Prostate gland (tissue), 2 donors: Measurements from ENCODE around the gene RNPEPL1. TPM values are rescaled to one million over a fixed set of nuclear protein-coding genes. Genes with fewer than 3 reads are reported as not detected.
A peak's percentile ranks its signal among the peaks of the same experiment; 100 is the strongest.
"Not testable (repeated sequence)": the region's sequence is repeated elsewhere in the genome, so short reads cannot be mapped to it uniquely, and the experiment has no call there.

Source experiments
- DNase-seq: peaks from one replicate; pipeline ENCODE4 v3.0.0-alpha.2; 2019; ENCODE audit warnings: low spot score
- H3K27ac ChIP-seq, 2 donors: fragments of 200-600 bp; sonication (generic); 2 replicates each; pipeline ENCODE4 v1.5.1; 2017 to 2019
- H3K27me3 ChIP-seq: fragments of 200-600 bp; sonication (generic); replicated peaks from 2 replicates; pipeline ENCODE4 v1.5.1; 2019; ENCODE audit not compliant: insufficient read depth
- H3K36me3 ChIP-seq, 2 donors: fragments of 200-600 bp; sonication (generic); 1 replicate in 1 of 2; 2 replicates in 1 of 2; pipeline versions ENCODE4 v1.5.1 to v1.8.1; 2017 to 2019
- H3K4me1 ChIP-seq: fragments of 200-600 bp; sonication (generic); replicated peaks from 2 replicates; pipeline ENCODE4 v1.5.1; 2019
- H3K4me3 ChIP-seq, 2 donors: fragments of 200-600 bp; sonication (generic); 2 replicates each; pipeline ENCODE4 v1.5.1; 2017 to 2019
- H3K9me3 ChIP-seq: fragments of 200-600 bp; sonication (generic); 2 replicates; pipeline ENCODE4 v1.5.1; 2017
- POLR2A ChIP-seq: fragments of 450-650 bp; IDR thresholded peaks from one replicate; pipeline ENCODE4 v1.6.1; 2016; ENCODE audit warnings: antibody characterized with exemption, mild to moderate bottlenecking
- POLR2AphosphoS5 ChIP-seq: sonication (generic); formaldehyde crosslinking; IDR thresholded peaks from one replicate; pipeline ENCODE4 v1.6.1; 2017; ENCODE audit warnings: antibody characterized with exemption
- WGBS: methylation state at CpG from one replicate; pipeline ENCODE4 v1.1.5; 2018; 5-methylcytosine and 5-hydroxymethylcytosine counted together
- intact Hi-C: fragments of 100-400 bp; cut with DNase I; formaldehyde crosslinking; loops from one replicate; pipeline ENCODE4 v1.14.2; 2022
- total RNA-seq, 2 donors: library from RNA; depleted of rRNA; stranded (reverse); fragments of >200 nt; gene quantifications; one replicate each; pipeline ENCODE4 v1.1.0, GENCODE V29; 2016
- TF ChIP-seq, protein P1 (sequence below), 4 experiments: fragments of 200-600 bp in 2 of 4; fragments of 450-650 bp in 2 of 4; sonication (generic) in 2 of 4; IDR thresholded peaks; 1 replicate in 3 of 4; 2 replicates in 1 of 4; pipeline ENCODE4 v1.5.1; 2016 to 2019; ENCODE audit warnings: antibody characterized with exemption in 4 of 4, mild to moderate bottlenecking in 2 of 4, moderate library complexity in 2 of 4

Gene RNPEPL1
- total RNA-seq, 2 donors from 2014 or later = 36.9 to 94.7 TPM

DNA sequence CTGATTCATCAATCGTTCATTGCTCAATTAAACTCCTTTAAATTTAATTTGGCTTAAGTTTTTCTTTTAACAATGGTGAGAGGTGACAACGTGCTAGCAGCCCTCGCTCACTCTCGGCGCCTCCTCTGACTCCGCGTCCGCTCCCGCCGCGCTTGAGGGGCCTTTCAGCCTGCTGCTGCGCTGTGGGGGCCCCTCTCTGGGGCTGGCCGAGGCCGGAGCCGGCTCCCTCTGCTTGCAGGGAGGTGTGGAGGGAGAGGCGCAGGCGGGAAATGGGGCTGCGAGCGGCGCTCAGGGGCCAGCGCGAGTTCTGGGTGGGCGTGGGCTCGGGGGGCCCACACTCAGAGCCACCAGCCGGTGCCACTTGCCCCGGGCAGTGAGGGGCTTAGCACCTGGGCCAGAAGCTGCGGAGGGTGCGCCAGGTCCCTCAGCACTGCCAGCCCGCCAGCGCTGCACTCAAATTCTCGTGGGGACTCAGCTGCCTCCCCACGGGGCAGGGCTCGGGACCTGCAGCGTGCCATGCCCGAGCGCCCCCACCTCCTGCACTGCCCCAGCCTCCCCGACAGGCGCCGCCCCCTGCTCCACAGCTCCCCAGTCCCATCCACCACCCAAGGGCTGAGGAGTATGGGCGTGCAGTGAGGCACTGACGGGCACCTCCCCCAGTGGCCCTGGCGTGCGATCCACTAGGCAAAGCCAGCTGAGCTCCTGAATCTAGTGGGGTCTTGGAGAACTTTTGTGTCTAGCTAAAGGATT is 30.1 kb upstream of the RNPEPL1 start:
- Histone ChIP-seq H3K36me3 (no peaks in the 10 kb centered on the region), H3K27me3 (no peaks in the 10 kb centered on the region), H3K9me3 (no peaks in the 10 kb centered on the region), H3K27ac (no peak overlapping the region), H3K4me3 (no peak overlapping the region), H3K4me1 (no peaks in the 10 kb centered on the region)
- intact Hi-C loops = no loop called here
- TF ChIP-seq, protein P1, sequence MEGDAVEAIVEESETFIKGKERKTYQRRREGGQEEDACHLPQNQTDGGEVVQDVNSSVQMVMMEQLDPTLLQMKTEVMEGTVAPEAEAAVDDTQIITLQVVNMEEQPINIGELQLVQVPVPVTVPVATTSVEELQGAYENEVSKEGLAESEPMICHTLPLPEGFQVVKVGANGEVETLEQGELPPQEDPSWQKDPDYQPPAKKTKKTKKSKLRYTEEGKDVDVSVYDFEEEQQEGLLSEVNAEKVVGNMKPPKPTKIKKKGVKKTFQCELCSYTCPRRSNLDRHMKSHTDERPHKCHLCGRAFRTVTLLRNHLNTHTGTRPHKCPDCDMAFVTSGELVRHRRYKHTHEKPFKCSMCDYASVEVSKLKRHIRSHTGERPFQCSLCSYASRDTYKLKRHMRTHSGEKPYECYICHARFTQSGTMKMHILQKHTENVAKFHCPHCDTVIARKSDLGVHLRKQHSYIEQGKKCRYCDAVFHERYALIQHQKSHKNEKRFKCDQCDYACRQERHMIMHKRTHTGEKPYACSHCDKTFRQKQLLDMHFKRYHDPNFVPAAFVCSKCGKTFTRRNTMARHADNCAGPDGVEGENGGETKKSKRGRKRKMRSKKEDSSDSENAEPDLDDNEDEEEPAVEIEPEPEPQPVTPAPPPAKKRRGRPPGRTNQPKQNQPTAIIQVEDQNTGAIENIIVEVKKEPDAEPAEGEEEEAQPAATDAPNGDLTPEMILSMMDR (IDR thresholded peaks at IDR 0.05) = no peak
- TF ChIP-seq POLR2A (no peak), POLR2AphosphoS5 (no peak)
- WGBS = 94% methylated on average over 38 of the region's 43 CpGs
- DNase-seq = no peak

DNA sequence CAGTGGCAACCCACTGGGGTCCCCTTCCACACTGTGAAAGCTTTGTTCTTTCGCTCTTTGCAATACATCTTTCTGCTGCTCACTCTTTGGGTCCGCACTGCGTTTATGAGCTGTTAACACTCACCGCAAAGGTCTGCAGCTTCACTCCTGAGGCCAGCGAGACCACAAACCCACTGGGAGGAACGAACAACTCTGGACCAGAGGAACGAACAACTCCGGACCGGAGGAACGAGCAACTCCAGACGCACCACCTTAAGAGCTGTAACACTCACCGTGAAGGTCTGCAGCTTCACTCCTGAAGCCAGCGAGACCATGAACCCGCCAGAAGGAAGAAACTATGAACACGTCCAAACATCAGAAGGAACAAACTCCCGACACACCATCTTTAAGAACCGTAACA is 29.2 kb upstream of the RNPEPL1 start:
- H3K4me1 ChIP-seq, H3K4me3 ChIP-seq, H3K36me3 ChIP-seq, H3K27ac ChIP-seq, DNase-seq, H3K9me3 ChIP-seq, H3K27me3 ChIP-seq, intact Hi-C loops: not testable (repeated sequence)
- 99% methylated on average over 17 of the region's 17 CpGs for WGBS

DNA sequence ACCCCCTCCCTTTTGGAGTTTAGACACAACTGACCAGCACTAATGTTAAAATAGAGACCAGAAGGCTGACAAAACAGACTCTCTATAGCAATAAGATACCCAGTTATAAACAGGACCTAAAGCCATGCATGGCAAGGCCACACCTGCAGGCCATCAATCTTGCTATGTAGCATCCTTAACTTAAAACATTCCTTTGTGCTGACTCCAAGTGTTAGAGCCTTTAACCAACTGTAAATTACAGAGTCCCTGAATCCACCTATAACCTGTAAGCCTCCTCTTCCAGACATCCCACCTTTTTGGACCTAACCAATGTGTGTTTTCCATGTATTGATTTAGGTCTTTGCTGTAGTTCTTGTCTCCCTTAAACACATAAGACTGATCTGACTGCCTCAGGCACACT is 28.4 kb upstream of the RNPEPL1 start:
- no peak for DNase-seq
- Histone ChIP-seq H3K36me3 (no peaks in the 10 kb centered on the region), H3K4me1 (no peaks in the 10 kb centered on the region), H3K9me3 (no peaks in the 10 kb centered on the region), H3K4me3 (no peak overlapping the region), H3K27ac (no peak overlapping the region), H3K27me3 (no peaks in the 10 kb centered on the region)
- intact Hi-C loops = no loop called here
- TF ChIP-seq POLR2A (no peak), POLR2AphosphoS5 (no peak)
- TF ChIP-seq, protein P1 (IDR thresholded peaks at IDR 0.05) = no peak

DNA sequence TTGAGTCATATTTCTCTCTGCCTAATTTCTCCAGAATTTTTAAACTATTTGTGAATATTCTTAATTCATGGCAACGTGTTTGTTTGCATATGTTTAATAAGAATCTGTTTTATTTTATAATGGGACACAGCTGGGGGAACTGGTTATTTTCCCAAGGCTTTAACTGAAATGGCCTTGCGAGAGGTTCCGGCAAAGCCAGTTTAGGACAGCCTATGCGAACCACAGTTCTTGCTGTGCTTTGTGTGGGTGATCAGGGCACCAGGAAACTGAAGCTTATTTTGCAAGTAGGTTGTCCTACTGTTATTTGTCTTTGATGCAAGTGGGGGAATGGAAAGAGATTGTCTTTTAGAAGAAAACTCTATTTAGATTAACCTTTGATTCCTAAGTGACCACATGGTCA is 17.0 kb upstream of the RNPEPL1 start:
- TF ChIP-seq POLR2A (no peak), POLR2AphosphoS5 (no peak)
- TF ChIP-seq, protein P1 (IDR thresholded peaks at IDR 0.05) = no peak

DNA sequence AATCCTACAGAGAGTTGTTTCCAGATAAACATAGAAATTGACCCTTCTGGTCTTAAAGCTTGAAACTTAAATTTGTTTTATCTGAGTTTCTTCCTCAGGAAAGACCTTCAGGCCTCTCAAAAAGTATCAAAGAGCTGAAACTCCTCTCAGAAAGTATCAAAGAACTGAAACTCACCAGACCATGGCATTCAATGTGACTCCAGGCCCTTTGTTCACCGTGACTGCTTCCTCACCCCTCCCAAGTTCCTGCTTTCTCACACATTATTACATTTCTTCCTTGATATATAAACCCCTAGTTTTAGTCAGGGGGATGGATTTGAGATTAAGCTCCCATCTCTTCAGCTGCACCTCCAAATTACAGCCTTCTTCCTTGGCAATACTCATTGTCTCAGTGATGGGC is 16.5 kb upstream of the RNPEPL1 start:
- H3K36me3 ChIP-seq = no peaks in the 10 kb centered on the region
- peak; percentile 1 for DNase-seq
- intact Hi-C loops = no loop called here
- no peaks in the 10 kb centered on the region for H3K27me3 ChIP-seq
- no peak overlapping the region for H3K4me3 ChIP-seq
- H3K9me3 ChIP-seq = no peaks in the 10 kb centered on the region
- no peak overlapping the region for H3K27ac ChIP-seq
- H3K4me1 ChIP-seq = no peaks in the 10 kb centered on the region
- 0% methylated on average over 1 of the region's 1 CpG for WGBS
- TF ChIP-seq POLR2AphosphoS5 (no peak), POLR2A (no peak)
- TF ChIP-seq, protein P1 (IDR thresholded peaks at IDR 0.05) = no peak

More for the DNA sequence above, 17.0 kb upstream of the RNPEPL1 start:
- Histone ChIP-seq H3K36me3 (no peaks in the 10 kb centered on the region), H3K4me3 (no peak overlapping the region), H3K27me3 (no peaks in the 10 kb centered on the region), H3K9me3 (no peaks in the 10 kb centered on the region), H3K27ac (no peak overlapping the region), H3K4me1 (no peaks in the 10 kb centered on the region)
- no peak for DNase-seq
- intact Hi-C loops = no loop called here
- 96% methylated on average over 4 of the region's 4 CpGs for WGBS
